Activated effector memory CD4-positive, alpha-beta T cell treated with Interleukin-2 at 50 U/mL for 16 hours (primary cell): ENCODE data around the gene DYDC1.
"Not testable (repeated sequence)": the region's sequence is repeated elsewhere in the genome, so short reads cannot be mapped to it uniquely, and the experiment has no call there.

Experiments used
- DNase-seq: peaks from one replicate; pipeline ENCODE4 v3.0.0-alpha.2; 2020

DYDC1 gene

DNA sequence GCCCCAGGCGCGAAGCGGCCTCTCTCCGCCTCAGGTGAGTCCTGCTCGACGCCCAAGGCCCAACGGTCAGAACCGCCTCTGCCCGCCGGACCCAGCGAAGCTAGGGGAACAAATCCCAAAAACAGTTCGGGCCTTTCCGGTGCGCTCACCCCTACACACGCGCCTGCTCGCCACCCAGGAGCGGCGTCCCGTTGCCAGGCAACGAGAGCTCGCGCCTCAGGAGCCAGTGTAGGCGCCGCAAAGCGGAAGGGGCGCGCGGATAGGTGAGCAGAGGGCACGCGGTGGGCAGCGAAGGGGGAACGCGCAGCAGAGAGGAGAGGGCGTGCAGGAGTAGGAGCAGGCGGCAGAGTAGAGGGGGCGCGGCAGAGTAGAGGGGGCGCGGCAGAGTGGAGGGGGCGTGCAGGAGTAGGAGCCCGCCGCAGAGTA is at the start of gene DYDC1, which contains the start of gene DYDC2:
TSS of gene DYDC1 (minus strand) at position 193 of the 426 bp plus-strand sequence. CDS start 4,154 bp downstream, outside the sequence.
TSS of gene DYDC2 (plus strand) at position 219 of the 426 bp plus-strand sequence. CDS start 5,663 bp downstream, outside the sequence.
- DNase-seq: no peak

DNA sequence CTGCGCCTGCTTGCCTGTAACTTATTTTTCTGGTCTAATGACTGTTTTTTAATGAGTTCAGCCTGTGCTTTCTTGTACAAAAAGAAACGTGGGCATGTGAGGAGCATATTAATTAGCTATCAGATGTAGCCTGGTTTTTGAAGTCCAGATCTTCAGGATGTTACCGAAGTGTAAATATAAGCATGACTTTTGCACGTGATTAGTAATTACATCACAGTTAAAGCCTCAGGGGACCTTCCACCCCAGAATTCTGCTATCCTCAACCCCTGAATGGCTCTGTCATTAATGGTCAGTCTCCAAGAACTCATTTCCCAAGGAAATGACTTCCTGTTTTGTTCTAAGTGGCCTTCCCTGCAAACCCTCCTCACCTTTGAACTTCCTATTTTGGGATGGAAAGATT is 49.6 kb upstream of the DYDC1 start:
- no peak for DNase-seq

GRCh38 chr10:80405626-80406025 is 49.1 kb upstream of the DYDC1 start:
- DNase-seq: no peak

GRCh38 chr10:80405035-80405434 is 48.5 kb upstream of the DYDC1 start:
- no peak for DNase-seq

- no peak for DNase-seq
Measured at GRCh38 chr10:80400136-80400804, 43.7 kb upstream of the DYDC1 start.

- DNase-seq: no peak
Measured at GRCh38 chr10:80397014-80397413, 40.5 kb upstream of the DYDC1 start.

DNA sequence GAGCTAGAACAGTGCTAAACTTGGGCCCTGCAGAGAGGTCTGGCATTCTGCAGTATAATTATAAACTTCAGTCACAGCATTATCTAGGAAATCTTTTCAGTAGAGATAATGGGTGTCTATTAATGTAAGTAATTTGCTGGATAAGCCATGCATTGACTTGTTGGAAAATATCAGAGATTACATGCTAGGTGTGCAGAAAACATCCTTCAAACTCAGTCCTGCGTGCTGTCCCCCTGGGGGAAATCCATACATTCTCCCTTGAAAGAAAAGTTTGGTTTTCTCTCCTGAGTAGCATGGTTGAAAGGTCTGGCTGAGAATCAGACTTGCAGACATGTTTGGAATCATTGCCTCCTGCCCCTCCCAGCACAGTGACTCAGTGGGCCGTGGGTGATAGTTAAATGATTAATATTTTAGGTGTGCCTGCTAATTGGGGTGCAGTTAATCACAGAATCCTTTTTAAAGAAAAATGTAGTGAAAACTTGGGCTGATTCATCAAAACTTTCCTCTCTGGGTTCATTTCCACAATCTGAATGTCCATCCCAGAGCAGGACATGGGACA is 37.9 kb upstream of the DYDC1 start:
- no peak for DNase-seq

DNA sequence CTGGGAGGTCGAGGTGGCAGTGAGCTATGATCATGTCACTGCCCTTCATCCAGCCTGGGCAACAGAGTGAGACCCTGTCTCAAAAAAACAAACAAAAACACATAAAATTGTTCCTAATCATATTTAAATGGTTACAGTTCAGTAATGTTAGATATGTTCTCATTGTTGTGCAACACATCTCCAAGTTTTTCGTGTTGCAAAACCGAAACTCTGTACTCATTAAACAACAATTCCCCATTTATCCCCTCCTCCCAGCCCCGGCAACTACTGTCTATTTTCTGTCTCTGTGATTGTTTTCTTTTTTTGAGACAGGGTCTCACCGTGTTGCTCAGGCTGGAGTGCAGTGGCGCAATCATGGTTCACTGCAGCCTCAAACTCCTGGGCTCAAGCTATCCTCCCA is 35.7 kb upstream of the DYDC1 start:
- DNase-seq: no peak

DNA sequence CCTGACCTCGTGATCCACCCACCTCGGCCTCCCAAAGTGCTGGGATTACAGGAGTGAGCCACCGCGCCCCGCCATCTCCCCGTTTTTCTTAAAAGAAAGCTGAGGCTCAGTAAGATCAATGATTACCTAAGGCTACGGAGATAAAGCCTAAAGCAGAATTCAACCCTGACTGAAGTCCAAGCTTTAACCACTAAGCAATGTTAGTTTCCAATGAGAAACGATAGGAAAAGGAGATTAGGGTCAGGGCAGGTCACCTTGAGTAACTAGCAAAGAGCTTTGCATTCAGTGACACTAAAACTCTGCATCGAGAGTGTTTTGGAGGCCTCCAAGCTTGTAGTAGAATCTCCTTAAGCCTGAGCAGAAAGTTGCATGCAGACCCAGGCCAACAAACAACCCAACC is 34.2 kb upstream of the DYDC1 start:
- DNase-seq: no peak

DNA sequence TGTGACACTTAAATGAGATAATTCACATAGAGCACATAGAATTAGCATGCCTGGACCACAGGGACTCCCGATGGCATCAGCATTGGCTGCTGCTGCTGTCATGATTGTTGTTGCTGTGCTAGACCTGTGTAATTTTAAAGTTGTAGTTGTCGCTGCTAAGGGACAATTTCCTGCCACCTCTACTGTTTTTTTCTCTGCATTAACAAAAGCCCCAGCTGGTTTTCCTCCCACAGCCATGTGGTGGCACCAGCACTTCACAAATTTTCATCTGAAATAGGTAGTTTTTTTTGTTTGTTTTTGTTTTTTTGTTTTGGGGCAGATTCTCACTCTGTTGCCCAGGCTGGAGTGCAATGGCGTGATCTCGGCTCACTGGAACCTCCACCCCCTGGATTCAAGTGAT is 26.4 kb upstream of the DYDC1 start:
- peak; percentile 18 for DNase-seq

DNA sequence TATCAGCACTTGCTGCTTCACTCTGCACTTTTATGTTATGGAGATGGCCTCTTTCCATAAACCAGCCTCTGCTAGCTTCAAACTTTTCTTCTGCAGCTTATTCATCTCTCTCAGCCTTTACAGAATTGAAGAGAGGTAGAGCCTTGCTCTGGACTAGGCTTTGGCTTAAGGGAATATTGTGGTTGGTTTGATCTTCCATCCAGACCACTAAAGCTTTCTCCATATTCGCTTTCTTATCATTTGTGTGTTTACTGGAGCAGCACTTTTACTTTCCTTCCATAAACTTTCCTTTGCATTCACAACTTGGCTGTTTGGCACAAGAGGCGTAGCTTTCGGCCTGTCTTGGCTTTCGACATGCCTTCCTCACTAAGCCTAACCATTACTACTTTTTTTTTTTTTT is 23.6 kb upstream of the DYDC1 start:
- no peak for DNase-seq

GRCh38 chr10:80379701-80380100 is 23.1 kb upstream of the DYDC1 start:
- DNase-seq: no peak

- DNase-seq: no peak
Measured at GRCh38 chr10:80373502-80373901, 16.9 kb upstream of the DYDC1 start.

DNA sequence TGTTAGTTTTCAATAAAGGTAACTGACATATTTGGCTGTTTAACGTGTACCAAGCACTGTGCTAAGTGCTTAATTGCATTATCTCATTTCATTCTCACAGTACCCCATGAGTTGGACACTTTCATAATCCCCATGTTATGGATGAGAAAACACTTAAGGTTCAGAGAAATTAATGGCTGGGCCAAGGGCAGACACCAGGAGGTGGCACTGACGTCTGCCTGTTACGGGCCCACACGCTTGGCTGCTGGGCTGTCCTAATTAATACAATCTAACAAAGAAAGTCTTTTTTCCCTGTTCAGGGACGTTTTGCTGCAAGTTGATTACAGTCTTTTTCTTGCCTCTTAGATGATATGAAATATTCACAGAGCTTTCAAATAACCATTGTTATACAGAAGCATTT is 16.1 kb upstream of the DYDC1 start:
- no peak for DNase-seq

DNA sequence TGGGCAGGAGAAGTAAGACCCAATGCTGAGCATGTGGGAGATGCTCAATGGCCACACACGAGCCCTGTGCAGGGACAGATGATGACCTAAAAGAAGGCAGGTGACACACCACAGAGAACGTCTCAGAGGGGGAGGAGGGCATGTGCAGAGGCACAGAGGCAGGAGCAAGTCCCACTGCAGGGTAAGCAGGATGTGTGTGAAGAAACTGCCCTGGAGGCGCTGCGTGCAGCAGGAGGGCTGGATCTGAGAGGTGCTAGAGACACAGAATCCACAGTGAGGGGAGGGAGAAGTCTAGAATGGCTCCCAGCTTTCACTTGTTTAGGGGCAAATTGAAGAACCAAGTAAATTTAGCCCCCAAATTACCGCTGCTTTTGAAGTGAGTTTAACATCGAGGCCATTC is 14.9 kb upstream of the DYDC1 start:
- DNase-seq: no peak

- no peak for DNase-seq
Measured at GRCh38 chr10:80365510-80365909, 9.0 kb upstream of the DYDC1 start.

DNA sequence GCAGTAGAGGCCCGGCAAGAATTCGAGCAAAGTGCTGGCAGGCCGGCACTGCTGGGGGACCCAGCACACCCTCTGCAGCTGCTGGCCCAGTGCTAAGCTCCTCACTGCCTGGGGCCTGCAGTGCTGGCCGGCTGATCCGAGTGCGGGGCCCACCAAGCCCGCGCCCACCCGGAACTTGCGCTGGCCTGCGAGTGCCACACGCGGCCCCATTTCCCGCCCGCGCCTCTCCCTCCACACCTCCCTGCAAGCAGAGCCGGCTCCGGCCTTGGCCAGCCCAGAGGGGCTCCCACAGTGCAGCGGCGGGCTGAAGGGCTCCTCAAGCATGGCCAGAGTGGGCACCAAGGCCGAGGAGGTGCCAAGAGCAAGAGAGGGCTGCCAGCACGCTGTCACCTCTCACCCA is 3.1 kb upstream of the DYDC1 start:
- no peak for DNase-seq

- DNase-seq: not testable (repeated sequence)
Measured at GRCh38 chr10:80358925-80359324, 2.4 kb upstream of the DYDC1 start.

GRCh38 chr10:80357851-80358125 is 1.2 kb upstream of the DYDC1 start:
- no peak for DNase-seq

- no peak for DNase-seq
Measured at GRCh38 chr10:80356989-80357850, 665 bp upstream of the DYDC1 start.

GRCh38 chr10:80351220-80351619 is 5.3 kb downstream of the DYDC1 start:
- no peak for DNase-seq

DNA sequence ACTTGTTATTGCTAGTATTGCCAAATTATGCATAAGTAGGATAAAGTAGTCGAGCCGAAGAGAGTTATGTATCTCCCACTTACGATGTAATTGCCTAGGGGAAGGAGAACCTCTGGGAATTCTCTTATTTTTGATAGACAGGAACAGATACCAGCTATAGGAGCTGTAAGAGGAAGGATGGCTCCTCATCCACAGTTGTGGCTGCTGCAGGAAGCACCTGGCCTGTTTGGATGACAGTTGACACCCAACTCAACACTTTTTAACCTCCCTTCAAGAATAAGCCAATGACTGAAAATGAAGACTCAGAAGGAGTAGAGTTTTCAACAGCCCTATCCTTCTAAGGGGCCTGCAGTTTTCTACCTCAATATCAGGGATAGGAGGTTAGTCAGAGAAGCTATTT is 6.3 kb downstream of the DYDC1 start:
- no peak for DNase-seq

GRCh38 chr10:80344912-80345311 is 11.6 kb downstream of the DYDC1 start:
- DNase-seq: no peak

DNA sequence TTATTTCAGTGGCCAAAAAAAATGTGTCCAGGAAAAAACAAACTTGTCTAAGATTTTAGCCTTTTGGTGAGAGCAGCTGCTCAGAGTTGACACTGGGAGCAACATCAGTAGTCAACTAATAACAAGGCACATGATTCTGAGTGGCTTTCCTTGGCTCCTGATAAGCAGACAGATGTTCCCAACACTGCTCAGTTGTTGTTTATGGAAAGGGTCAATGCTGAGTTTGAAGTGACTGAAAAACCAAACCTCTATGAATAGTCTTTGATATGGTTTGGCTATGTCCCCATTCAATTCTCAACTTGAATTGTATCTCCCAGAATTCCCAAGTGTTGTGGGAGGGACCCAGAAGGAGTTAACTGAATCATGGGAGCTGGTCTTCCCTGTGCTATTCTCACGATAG is 12.3 kb downstream of the DYDC1 start:
- no peak for DNase-seq
